ENCODE results near the gene WASF2.

- TF ChIP-seq CTCF (IDR thresholded peaks at IDR 0.05; ENCODE audit: insufficient read depth, low read length, poor library complexity, severe bottlenecking) (no peak), EZH2phosphoT487 (conservative IDR thresholded peaks at IDR 0.05; ENCODE audit: low read length) (no peak)
Observed at GRCh38 chr1:27412502-27412901, 77.5 kb downstream of the WASF2 start.

Measured in SU-DHL-6 (cell line).